Keratinocyte (primary cell): ENCODE measurements around the gene DNPH1.

Experiments
- EZH2 ChIP-seq: IDR thresholded peaks from one replicate; pipeline ENCODE4 v1.6.1; 2012; ENCODE audit warnings: inconsistent platforms, mild to moderate bottlenecking, low read length, moderate library complexity
- TF ChIP-seq, protein P1 (sequence below), 3 experiments: IDR thresholded peaks in 1 of 3; conservative IDR thresholded peaks in 1 of 3; optimal IDR thresholded peaks in 1 of 3; 2 replicates in 2 of 3; 3 replicates in 1 of 3; pipeline versions ENCODE3 to v1.5.1; 2011; ENCODE audit warnings: low read length in 3 of 3, mild to moderate bottlenecking in 3 of 3, moderate library complexity in 2 of 3, control low read depth in 1 of 3, inconsistent platforms in 1 of 3; ENCODE audit not compliant: insufficient read depth in 2 of 3; ENCODE audit errors: extremely low read depth in 1 of 3

DNA sequence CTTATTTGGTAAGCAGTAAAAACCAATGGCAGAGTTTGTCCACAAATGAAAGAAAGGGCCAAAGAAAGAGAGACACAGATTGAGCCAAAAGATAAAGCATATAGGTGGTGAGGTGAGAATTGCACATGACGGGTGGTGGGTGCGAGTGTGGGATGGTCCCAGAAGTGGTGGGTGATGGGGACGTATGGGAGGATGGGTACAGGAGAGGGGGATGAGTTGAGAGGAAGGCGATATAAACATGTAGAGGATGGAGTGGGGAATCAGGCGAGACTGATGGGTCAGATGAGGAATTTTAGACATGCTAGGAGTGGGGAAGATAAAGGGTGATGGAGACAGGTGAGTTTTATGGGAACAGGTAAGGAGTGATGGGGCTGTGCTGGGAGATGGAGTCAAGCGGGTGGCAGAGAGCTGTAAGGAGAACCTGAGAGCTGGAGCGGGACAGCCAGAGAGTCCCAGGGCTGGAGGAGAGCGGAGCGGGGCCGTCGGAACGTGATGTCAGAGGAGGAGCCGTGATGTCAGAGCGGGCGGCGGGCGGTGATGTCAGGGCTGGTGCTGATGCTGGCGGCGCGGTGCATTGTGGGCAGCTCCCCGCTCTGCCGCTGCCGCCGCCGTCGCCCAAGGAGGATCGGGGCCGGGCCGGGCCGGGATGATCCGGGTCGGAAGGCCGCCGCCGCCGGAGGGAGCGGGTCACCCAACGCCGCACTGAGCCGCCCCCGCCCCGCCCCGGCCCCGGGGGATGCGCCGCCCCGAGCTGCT, 13.8 kb upstream of the DNPH1 start, which contains the start of gene TTBK1:
- TF ChIP-seq, protein P1, sequence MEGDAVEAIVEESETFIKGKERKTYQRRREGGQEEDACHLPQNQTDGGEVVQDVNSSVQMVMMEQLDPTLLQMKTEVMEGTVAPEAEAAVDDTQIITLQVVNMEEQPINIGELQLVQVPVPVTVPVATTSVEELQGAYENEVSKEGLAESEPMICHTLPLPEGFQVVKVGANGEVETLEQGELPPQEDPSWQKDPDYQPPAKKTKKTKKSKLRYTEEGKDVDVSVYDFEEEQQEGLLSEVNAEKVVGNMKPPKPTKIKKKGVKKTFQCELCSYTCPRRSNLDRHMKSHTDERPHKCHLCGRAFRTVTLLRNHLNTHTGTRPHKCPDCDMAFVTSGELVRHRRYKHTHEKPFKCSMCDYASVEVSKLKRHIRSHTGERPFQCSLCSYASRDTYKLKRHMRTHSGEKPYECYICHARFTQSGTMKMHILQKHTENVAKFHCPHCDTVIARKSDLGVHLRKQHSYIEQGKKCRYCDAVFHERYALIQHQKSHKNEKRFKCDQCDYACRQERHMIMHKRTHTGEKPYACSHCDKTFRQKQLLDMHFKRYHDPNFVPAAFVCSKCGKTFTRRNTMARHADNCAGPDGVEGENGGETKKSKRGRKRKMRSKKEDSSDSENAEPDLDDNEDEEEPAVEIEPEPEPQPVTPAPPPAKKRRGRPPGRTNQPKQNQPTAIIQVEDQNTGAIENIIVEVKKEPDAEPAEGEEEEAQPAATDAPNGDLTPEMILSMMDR (optimal IDR thresholded peaks at IDR 0.05 in 1 of 3, IDR thresholded peaks at IDR 0.05 in 1 of 3, conservative IDR thresholded peaks at IDR 0.05 in 1 of 3; ENCODE audit: extremely low read depth in 1 of 3, insufficient read depth in 2 of 3, low read length in 3 of 3) = no peak
- peak; percentile 85 for TF ChIP-seq EZH2
